Stimulated activated CD4-positive, alpha-beta T cell treated with anti-CD3 and anti-CD28 coated beads, TNF-alpha, amount 100 ng/mL, for 48 hours (primary cell): ENCODE results near the gene SMIM41.
A peak's percentile ranks its signal among the peaks of the same experiment; 100 is the strongest.

Experiments
- DNase-seq, 3 donors: peaks; one replicate each; pipeline ENCODE4 v3.0.0-alpha.2; 2020; ENCODE audit warnings: low read depth in 3 of 3

SMIM41 gene

GRCh38 chr12:52147367-52147963 is 68.0 kb downstream of the SMIM41 start:
- DNase-seq = no peak

- no peak for DNase-seq
Observed at GRCh38 chr12:52147964-52148463, 68.5 kb downstream of the SMIM41 start.

GRCh38 chr12:52148464-52149181 is 69.1 kb downstream of the SMIM41 start:
- DNase-seq = no peak

GRCh38 chr12:52149182-52149641 is 69.7 kb downstream of the SMIM41 start:
- no peak for DNase-seq

- no peak for DNase-seq
Observed at GRCh38 chr12:52149651-52150241, 70.2 kb downstream of the SMIM41 start.

- no peak for DNase-seq
Observed at GRCh38 chr12:52151153-52151836, 71.8 kb downstream of the SMIM41 start.

GRCh38 chr12:52151837-52152783 is 72.6 kb downstream of the SMIM41 start:
- peak; percentile 40 to 59 (median 48) for DNase-seq

GRCh38 chr12:52152905-52153317 is 73.4 kb downstream of the SMIM41 start:
- DNase-seq = no peak

- DNase-seq = no peak
Observed at GRCh38 chr12:52155048-52155868, 75.8 kb downstream of the SMIM41 start.

GRCh38 chr12:52156311-52156710 is 76.8 kb downstream of the SMIM41 start:
- no peak for DNase-seq

GRCh38 chr12:52156757-52157565 is 77.5 kb downstream of the SMIM41 start:
- DNase-seq = peak; percentile 48 to 59 (median 56)

- no peak for DNase-seq
Observed at GRCh38 chr12:52157566-52158150, 78.2 kb downstream of the SMIM41 start.
